ENCODE data around the gene FBXO10. TPM values are rescaled to one million over a fixed set of nuclear protein-coding genes. Genes with fewer than 3 reads are reported as not detected.

The FBXO10 gene
- total and polyA plus RNA-seq, 2 donors (not counting 1 experiment from before 2014, with no cell fraction given) = 7.6 to 12.2 TPM

- H3K27me3 ChIP-seq (ENCODE audit: control insufficient read depth, insufficient read depth, low read length) = no peaks in the 10 kb centered on the region
- no peak overlapping the region for H3K4me3 ChIP-seq (replicated peaks in 1 of 4; ENCODE audit: control extremely low read depth in 1 of 4, insufficient read depth in 1 of 4, low read depth in 3 of 4, low read length in 4 of 4)
- H3K4me2 ChIP-seq (ENCODE audit: extremely low read depth, insufficient read depth, low read length) = no peak overlapping the region
- H3K27ac ChIP-seq (ENCODE audit: insufficient read depth, low read length) = no peak overlapping the region
- TF ChIP-seq CTCF (conservative IDR thresholded peaks at IDR 0.05 in 1 of 2, IDR thresholded peaks at IDR 0.05 in 1 of 2; ENCODE audit: low read depth in 1 of 2, low read length in 2 of 2) (no peak), EZH2 (IDR thresholded peaks at IDR 0.05; ENCODE audit: low read length, missing control alignments) (no peak)
- peaks cover 4% of the 10 kb centered on the region for H3K36me3 ChIP-seq (ENCODE audit: control insufficient read depth, insufficient read depth, low read length)
- no peak overlapping the region for H2AFZ ChIP-seq (ENCODE audit: low read length)
- H3K9ac ChIP-seq (ENCODE audit: insufficient read depth, low read length) = no peak overlapping the region
- no peak for DNase-seq (ENCODE audit: low read depth in 2 of 2)
- no peaks in the 10 kb centered on the region for H3K79me2 ChIP-seq (ENCODE audit: control insufficient read depth, insufficient read depth, low read length)
- no peaks in the 10 kb centered on the region for H3K9me3 ChIP-seq (ENCODE audit: control insufficient read depth, insufficient read depth, low read depth, low read length)
- H4K20me1 ChIP-seq (ENCODE audit: control insufficient read depth, extremely low read depth, insufficient read depth, low read length) = no peaks in the 10 kb centered on the region
- no peaks in the 10 kb centered on the region for H3K4me1 ChIP-seq (ENCODE audit: control insufficient read depth, extremely low read depth, insufficient read depth, low read length)
These were observed 55.5 kb downstream of the FBXO10 start for GRCh38 chr9:37520641-37521040.

GRCh38 chr9:37517923-37518322 is 58.3 kb downstream of the FBXO10 start:
- no peak overlapping the region for H3K4me3 ChIP-seq (replicated peaks in 1 of 4; ENCODE audit: control extremely low read depth in 1 of 4, insufficient read depth in 1 of 4, low read depth in 3 of 4, low read length in 4 of 4)
- no peak overlapping the region for H2AFZ ChIP-seq (ENCODE audit: low read length)
- H3K9me3 ChIP-seq (ENCODE audit: control insufficient read depth, insufficient read depth, low read depth, low read length) = no peaks in the 10 kb centered on the region
- H3K79me2 ChIP-seq (ENCODE audit: control insufficient read depth, insufficient read depth, low read length) = no peaks in the 10 kb centered on the region
- H3K9ac ChIP-seq (ENCODE audit: insufficient read depth, low read length) = no peak overlapping the region
- no peaks in the 10 kb centered on the region for H3K4me1 ChIP-seq (ENCODE audit: control insufficient read depth, extremely low read depth, insufficient read depth, low read length)
- H4K20me1 ChIP-seq (ENCODE audit: control insufficient read depth, extremely low read depth, insufficient read depth, low read length) = no peaks in the 10 kb centered on the region
- H3K4me2 ChIP-seq (ENCODE audit: extremely low read depth, insufficient read depth, low read length) = no peak overlapping the region
- H3K36me3 ChIP-seq (ENCODE audit: control insufficient read depth, insufficient read depth, low read length) = peaks cover 4% of the 10 kb centered on the region
- no peak for TF ChIP-seq CTCF (conservative IDR thresholded peaks at IDR 0.05 in 1 of 2, IDR thresholded peaks at IDR 0.05 in 1 of 2; ENCODE audit: low read depth in 1 of 2, low read length in 2 of 2)
- no peak overlapping the region for H3K27ac ChIP-seq (ENCODE audit: insufficient read depth, low read length)
- H3K27me3 ChIP-seq (ENCODE audit: control insufficient read depth, insufficient read depth, low read length) = no peaks in the 10 kb centered on the region
- no peak for DNase-seq (ENCODE audit: low read depth in 2 of 2)

- Histone ChIP-seq H3K27ac (ENCODE audit: insufficient read depth, low read length) (no peak overlapping the region), H3K27me3 (ENCODE audit: control insufficient read depth, insufficient read depth, low read length) (no peaks in the 10 kb centered on the region), H3K79me2 (ENCODE audit: control insufficient read depth, insufficient read depth, low read length) (no peaks in the 10 kb centered on the region), H3K9ac (ENCODE audit: insufficient read depth, low read length) (no peak overlapping the region), H3K4me2 (ENCODE audit: extremely low read depth, insufficient read depth, low read length) (no peak overlapping the region), H3K4me1 (ENCODE audit: control insufficient read depth, extremely low read depth, insufficient read depth, low read length) (no peaks in the 10 kb centered on the region), H4K20me1 (ENCODE audit: control insufficient read depth, extremely low read depth, insufficient read depth, low read length) (no peaks in the 10 kb centered on the region), H3K9me3 (ENCODE audit: control insufficient read depth, insufficient read depth, low read depth, low read length) (no peaks in the 10 kb centered on the region), H2AFZ (ENCODE audit: low read length) (no peak overlapping the region), H3K4me3 (replicated peaks in 1 of 4; ENCODE audit: control extremely low read depth in 1 of 4, insufficient read depth in 1 of 4, low read depth in 3 of 4, low read length in 4 of 4) (no peak overlapping the region), H3K36me3 (ENCODE audit: control insufficient read depth, insufficient read depth, low read length) (no peaks in the 10 kb centered on the region)
- TF ChIP-seq CTCF (conservative IDR thresholded peaks at IDR 0.05 in 1 of 2, IDR thresholded peaks at IDR 0.05 in 1 of 2; ENCODE audit: low read depth in 1 of 2, low read length in 2 of 2) (no peak), EZH2 (IDR thresholded peaks at IDR 0.05; ENCODE audit: low read length, missing control alignments) (no peak)
- no peak for DNase-seq (ENCODE audit: low read depth in 2 of 2)
These were observed 60.4 kb downstream of the FBXO10 start for GRCh38 chr9:37515620-37516258.

Measured in fibroblast of lung (primary cell).